ENCODE measurements around the gene ADGRF4.

GRCh38 chr6:47650553-47651432 is 47.6 kb upstream of the ADGRF4 start:
- TF ChIP-seq EZH2 (optimal IDR thresholded peaks at IDR 0.05; ENCODE audit: low read depth, low read length) (no peak), EZH2phosphoT487 (IDR thresholded peaks at IDR 0.05; ENCODE audit: low read length) (no peak)
- TF ChIP-seq, protein P1, sequence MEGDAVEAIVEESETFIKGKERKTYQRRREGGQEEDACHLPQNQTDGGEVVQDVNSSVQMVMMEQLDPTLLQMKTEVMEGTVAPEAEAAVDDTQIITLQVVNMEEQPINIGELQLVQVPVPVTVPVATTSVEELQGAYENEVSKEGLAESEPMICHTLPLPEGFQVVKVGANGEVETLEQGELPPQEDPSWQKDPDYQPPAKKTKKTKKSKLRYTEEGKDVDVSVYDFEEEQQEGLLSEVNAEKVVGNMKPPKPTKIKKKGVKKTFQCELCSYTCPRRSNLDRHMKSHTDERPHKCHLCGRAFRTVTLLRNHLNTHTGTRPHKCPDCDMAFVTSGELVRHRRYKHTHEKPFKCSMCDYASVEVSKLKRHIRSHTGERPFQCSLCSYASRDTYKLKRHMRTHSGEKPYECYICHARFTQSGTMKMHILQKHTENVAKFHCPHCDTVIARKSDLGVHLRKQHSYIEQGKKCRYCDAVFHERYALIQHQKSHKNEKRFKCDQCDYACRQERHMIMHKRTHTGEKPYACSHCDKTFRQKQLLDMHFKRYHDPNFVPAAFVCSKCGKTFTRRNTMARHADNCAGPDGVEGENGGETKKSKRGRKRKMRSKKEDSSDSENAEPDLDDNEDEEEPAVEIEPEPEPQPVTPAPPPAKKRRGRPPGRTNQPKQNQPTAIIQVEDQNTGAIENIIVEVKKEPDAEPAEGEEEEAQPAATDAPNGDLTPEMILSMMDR (IDR thresholded peaks at IDR 0.05; ENCODE audit: low read length) = no peak
